ENCODE data around the gene PLIN5. TPM values are rescaled to one million over a fixed set of nuclear protein-coding genes. Genes with fewer than 3 reads are reported as not detected.

The PLIN5 gene
- under 0.01 TPM in 1 of 2 replicates, not detected in the other for total RNA-seq

DNA sequence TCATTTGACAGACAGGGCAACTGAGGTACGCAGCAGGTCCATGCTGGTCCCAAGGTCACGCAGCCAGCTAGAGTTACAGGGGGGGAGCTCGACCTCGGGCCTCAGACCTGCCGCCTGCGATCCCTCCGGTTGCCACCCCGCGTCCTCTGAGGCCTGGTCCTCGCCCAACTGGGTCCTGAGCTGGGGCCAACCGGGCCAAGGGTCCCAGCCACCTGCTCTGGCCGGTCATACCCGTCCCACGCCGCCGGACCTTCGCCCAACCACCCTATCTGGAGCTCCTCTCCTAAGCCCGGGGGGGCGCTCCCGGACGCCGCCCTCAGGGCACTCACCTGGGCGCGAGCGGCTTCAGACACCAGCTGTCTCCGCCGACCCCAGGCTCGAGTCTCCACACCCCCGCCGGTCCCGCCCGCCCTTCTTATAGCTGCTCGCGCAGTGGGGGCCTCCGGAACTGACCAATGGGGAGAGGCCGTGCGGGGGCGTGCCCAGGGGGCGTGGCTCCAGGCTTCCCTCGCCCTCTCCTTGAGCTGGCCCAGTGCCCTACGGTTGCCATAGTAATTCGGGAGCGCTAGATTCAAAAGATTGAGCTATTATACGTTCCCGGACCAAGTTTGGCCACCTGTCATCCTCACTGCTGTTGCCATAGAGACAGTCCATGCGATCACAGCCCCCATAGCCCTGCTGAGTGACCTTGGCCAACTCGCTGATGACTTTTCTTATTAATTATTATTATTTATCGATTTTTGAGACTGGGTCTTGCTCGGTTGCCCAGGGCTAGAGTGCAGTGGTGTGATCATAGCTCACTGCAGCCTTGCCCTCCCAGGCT, at the start of gene PLIN5:
TSS of gene PLIN5 (minus strand) at position 389 of the 823 bp plus-strand sequence. CDS start 1,150 bp downstream, outside the sequence.
- H3K4me3 ChIP-seq (ENCODE audit: low read depth, low read length) = no peak within 1 kb of the TSS
- no peaks in the 10 kb centered on the region for H3K36me3 ChIP-seq (ENCODE audit: control insufficient read depth, insufficient read depth, low read length)
- no peak for DNase-seq (ENCODE audit: low read depth)
- H3K27me3 ChIP-seq (ENCODE audit: control insufficient read depth, insufficient read depth, low read length) = no peaks in the 10 kb centered on the region
- TF ChIP-seq CTCF (IDR thresholded peaks at IDR 0.05; ENCODE audit: insufficient read depth, low read length, severe bottlenecking) = no peak
- FAIRE-seq = no peak

- Histone ChIP-seq H3K36me3 (ENCODE audit: control insufficient read depth, insufficient read depth, low read length) (no peaks in the 10 kb centered on the region), H3K27me3 (ENCODE audit: control insufficient read depth, insufficient read depth, low read length) (peaks cover 34% of the 10 kb centered on the region), H3K4me3 (ENCODE audit: low read depth, low read length) (peak overlapping the region; percentile 22)
- no peak for TF ChIP-seq CTCF (IDR thresholded peaks at IDR 0.05; ENCODE audit: insufficient read depth, low read length, severe bottlenecking)
- no peak for FAIRE-seq
- no peak for DNase-seq (ENCODE audit: low read depth)
Observed at GRCh38 chr19:4583961-4584669, 49.1 kb upstream of the PLIN5 start.

DNA sequence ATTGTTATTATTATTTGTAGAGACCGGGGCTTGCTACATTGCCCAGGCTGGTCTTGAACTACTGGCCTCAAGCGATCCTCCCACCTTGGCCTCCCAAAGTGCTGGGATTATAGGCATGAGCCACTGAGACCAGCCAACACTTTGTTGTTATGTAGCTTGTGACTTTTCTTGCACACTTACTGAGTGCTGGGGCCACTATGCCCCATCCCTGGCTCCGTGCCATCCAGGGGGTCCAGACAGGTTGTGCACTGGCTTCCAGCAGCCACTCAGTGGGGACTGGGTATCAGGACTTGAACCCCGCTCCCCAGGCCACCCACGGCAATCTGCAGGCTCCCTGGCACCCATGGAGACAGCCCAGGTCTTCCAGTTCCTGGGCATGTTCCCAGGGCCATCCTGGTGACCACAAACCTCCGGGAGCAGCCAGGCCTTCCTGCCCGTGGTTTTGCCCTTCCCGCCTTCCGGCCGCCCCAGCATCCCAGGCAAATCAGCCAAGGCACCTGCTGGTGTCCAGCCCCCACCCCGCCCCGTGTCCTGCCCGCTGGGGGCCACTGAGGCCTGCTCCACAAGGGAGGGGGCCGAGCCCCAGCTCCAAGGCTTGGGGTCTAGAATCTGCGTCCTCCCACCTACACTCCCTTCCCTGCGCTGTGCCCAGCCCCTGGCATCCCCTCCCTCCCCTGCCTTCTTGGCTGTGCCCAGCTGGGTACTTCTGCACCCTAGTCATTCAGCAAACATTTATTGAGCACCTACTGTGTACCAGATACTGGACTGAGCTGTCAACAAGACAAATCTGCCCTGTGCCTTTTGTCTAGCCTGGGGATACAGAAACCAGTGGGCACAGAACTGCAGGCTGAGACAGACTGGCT, 48.2 kb upstream of the PLIN5 start:
- Histone ChIP-seq H3K27me3 (ENCODE audit: control insufficient read depth, insufficient read depth, low read length) (peaks cover 40% of the 10 kb centered on the region), H3K36me3 (ENCODE audit: control insufficient read depth, insufficient read depth, low read length) (no peaks in the 10 kb centered on the region), H3K4me3 (ENCODE audit: low read depth, low read length) (no peak overlapping the region)
- TF ChIP-seq CTCF (IDR thresholded peaks at IDR 0.05; ENCODE audit: insufficient read depth, low read length, severe bottlenecking) = no peak
- no peak for FAIRE-seq
- no peak for DNase-seq (ENCODE audit: low read depth)

DNA sequence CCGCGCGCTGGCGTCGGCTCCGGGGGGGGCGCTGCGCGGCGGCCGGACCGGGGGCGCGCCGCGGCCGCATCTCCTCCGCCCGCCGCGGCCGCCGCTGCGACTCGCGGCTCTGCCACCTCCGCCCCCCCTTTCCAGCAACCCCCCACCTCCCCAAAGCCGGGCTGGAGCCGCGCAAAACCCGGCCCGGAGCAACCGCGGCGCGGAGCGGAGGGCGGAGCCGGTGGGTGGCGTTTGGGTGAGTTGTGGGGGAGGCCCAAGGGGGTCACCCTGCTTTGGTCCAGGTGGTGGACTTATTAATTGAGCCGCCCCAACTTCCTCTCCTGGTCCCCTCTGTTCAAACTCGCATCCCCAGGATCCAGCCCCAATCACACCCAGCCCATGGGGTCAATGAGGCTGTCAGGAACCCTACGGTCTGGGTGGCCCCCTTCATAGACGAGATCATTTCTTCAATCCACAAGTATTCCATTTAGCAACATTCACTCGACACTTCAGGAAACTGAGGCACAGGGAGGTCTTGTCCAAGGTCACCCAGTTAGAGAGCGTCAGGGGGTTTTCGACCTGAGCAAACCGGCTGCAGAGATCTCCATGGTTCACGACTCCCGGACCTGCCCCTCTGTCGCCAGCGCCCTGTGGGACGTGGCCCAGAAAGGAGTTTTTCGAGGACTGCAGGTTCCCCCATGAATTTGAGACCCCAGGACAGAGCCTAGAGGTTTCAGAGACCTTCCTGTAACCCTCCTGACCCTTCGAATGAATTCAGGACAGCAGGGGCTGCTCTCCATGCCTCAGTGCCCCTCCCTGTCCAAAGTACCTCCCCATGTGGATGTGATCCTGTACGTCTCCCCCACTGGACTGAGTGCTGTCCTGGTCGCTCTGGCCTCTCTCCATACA, 46.9 kb upstream of the PLIN5 start:
- no peak overlapping the region for H3K4me3 ChIP-seq (ENCODE audit: low read depth, low read length)

More for the DNA sequence above, 46.9 kb upstream of the PLIN5 start:
- TF ChIP-seq CTCF (IDR thresholded peaks at IDR 0.05; ENCODE audit: insufficient read depth, low read length, severe bottlenecking) = no peak
- DNase-seq (ENCODE audit: low read depth) (no peak), FAIRE-seq (no peak)
- Histone ChIP-seq H3K36me3 (ENCODE audit: control insufficient read depth, insufficient read depth, low read length) (no peaks in the 10 kb centered on the region), H3K27me3 (ENCODE audit: control insufficient read depth, insufficient read depth, low read length) (peaks cover 40% of the 10 kb centered on the region)

Measured in bronchial epithelial cell (primary cell).